Bronchial epithelial cell (primary cell): ENCODE results near the gene MS4A2. TPM values are rescaled to one million over a fixed set of nuclear protein-coding genes. Genes with fewer than 3 reads are reported as not detected.
"Not testable (repeated sequence)": the region's sequence is repeated elsewhere in the genome, so short reads cannot be mapped to it uniquely, and the experiment has no call there.

ENCODE experiments used
- DNase-seq: peaks from one replicate; pipeline ENCODE4 v3.0.0-alpha.2; 2010; ENCODE audit warnings: low read depth
- FAIRE-seq: peaks from 2 replicates; lab custom pipeline; 2011; peaks lifted over from hg19 to GRCh38; lab: Jason Lieb, UNC
- H3K27me3 ChIP-seq: 2 replicates; pipeline ENCODE4 v1.5.1; 2011; ENCODE audit warnings: low read length; ENCODE audit not compliant: control insufficient read depth, insufficient read depth
- H3K36me3 ChIP-seq: 2 replicates; pipeline ENCODE4 v1.5.1; 2011; ENCODE audit warnings: low read length; ENCODE audit not compliant: control insufficient read depth, insufficient read depth
- H3K4me3 ChIP-seq: 2 replicates; pipeline ENCODE4 v1.5.1; 2011; ENCODE audit warnings: mild to moderate bottlenecking, low read depth, low read length, control low read depth
- total RNA-seq: library from RNA; depleted of rRNA; stranded (reverse); fragments of >200 nt; gene quantifications from 2 replicates; pipeline ENCODE4 v1.2.1, GENCODE V29; 2014
- TF ChIP-seq, protein P1 (sequence below): IDR thresholded peaks from 2 replicates; pipeline ENCODE4 v1.5.1; 2011; ENCODE audit warnings: mild to moderate bottlenecking, moderate library complexity, low read length, control low read depth, inconsistent platforms; ENCODE audit not compliant: insufficient read depth, severe bottlenecking

The MS4A2 gene
- not detected in 2 replicates for total RNA-seq

GRCh38 chr11:60088364-60088763, at the start of gene MS4A2:
Gene MS4A2, plus strand, starts transcription at chr11:60088664. Its CDS starts 102 bp downstream, at chr11:60088766.
- H3K27me3 ChIP-seq = no peaks in the 10 kb centered on the region
- no peak for DNase-seq
- no peak for FAIRE-seq
- no peaks in the 10 kb centered on the region for H3K36me3 ChIP-seq
- TF ChIP-seq, protein P1, sequence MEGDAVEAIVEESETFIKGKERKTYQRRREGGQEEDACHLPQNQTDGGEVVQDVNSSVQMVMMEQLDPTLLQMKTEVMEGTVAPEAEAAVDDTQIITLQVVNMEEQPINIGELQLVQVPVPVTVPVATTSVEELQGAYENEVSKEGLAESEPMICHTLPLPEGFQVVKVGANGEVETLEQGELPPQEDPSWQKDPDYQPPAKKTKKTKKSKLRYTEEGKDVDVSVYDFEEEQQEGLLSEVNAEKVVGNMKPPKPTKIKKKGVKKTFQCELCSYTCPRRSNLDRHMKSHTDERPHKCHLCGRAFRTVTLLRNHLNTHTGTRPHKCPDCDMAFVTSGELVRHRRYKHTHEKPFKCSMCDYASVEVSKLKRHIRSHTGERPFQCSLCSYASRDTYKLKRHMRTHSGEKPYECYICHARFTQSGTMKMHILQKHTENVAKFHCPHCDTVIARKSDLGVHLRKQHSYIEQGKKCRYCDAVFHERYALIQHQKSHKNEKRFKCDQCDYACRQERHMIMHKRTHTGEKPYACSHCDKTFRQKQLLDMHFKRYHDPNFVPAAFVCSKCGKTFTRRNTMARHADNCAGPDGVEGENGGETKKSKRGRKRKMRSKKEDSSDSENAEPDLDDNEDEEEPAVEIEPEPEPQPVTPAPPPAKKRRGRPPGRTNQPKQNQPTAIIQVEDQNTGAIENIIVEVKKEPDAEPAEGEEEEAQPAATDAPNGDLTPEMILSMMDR = no peak
- H3K4me3 ChIP-seq = no peak within 1 kb of the TSS

DNA sequence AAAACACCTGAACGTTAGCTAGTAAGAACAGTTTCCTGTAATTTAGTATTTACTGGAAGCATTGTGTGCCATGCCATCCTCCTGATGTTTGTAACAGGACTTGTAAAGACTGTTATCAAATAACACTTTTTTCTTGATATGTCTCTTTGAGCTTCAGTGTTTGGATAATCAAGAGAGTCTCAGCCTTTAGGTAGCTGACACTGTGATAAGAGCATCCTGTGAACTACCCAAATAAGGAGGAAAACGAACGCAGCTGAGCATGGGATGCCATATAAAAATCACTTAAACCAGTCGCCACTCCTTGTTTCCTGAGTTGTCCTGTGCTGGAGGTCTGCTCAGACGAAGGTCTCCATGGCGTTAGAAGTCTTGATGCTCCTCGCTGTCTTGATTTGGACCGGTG, 48.4 kb upstream of the MS4A2 start, which contains the start of gene OOSP2:
Gene OOSP2, plus strand, starts transcription at position 301 of the 400 bp plus-strand sequence. Its CDS starts 51 bp downstream, at position 352.
- Histone ChIP-seq H3K4me3 (no peak within 1 kb of the TSS), H3K27me3 (no peaks in the 10 kb centered on the region), H3K36me3 (no peaks in the 10 kb centered on the region)
- no peak for FAIRE-seq
- no peak for DNase-seq
- TF ChIP-seq, protein P1 = no peak

GRCh38 chr11:60050422-60050821, 38.0 kb upstream of the MS4A2 start:
- H3K36me3 ChIP-seq, H3K27me3 ChIP-seq, H3K4me3 ChIP-seq, DNase-seq, FAIRE-seq: not testable (repeated sequence)

- not testable (repeated sequence) for H3K36me3 ChIP-seq, H3K27me3 ChIP-seq, DNase-seq, FAIRE-seq, H3K4me3 ChIP-seq
Observed at GRCh38 chr11:60050839-60051238, 37.6 kb upstream of the MS4A2 start.

DNA sequence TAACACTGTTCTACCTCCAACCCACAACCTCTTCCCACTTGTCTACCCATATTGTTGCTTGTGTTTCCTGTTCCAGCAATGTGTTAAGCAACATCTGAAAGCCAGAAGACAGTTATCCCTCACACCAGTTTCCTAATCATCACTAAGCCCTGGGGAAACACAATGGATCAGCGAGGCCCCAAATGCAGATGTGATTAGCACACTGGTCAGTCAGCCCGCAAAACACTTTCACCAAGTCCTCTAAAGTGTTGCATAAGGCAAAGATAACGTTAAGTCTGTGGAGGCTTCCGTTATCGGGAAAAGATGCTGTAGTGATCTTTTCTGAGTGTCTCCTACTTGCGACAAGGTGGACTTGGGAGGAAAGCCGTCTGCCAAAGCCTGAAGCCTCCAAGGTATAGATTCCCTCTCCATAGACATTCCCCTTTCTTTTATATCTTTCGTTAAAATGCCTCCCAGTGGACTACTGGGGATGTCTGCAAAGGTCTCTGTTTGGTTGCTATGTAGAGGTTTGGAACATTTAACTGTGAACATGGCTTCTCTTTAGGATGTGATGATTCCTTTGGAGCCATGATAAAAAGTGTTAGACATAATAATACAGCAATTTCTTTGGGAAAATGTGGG, 32.0 kb upstream of the MS4A2 start, which contains the start of gene MS4A3:
Gene MS4A3, plus strand, starts transcription at position 317 of the 621 bp plus-strand sequence. CDS start 4,496 bp downstream, outside the sequence.
- Histone ChIP-seq H3K4me3 (no peak within 1 kb of the TSS), H3K36me3 (no peaks in the 10 kb centered on the region), H3K27me3 (no peaks in the 10 kb centered on the region)
- DNase-seq = no peak
- FAIRE-seq = peak; percentile 28
- TF ChIP-seq, protein P1 = no peak

DNA sequence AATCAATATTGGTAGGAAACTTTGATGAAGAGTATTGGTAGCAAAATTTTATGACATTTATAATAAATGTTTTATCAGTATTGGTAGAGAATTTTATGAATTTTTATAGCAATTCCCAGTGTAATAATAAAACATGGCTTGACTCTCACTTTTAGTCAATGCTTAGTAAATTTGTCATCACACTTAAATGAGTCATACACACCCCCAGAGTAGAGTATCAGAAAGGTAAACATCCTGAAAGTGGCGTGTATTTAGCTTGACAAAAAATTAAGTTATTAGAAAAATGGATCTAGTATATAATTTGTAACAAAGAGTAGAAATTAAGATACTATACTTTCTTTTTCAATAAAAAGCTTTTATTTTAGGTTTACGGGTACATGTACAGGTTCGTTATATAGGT, 29.4 kb upstream of the MS4A2 start:
- no peak for FAIRE-seq
- TF ChIP-seq, protein P1 = no peak
- DNase-seq = peak; percentile 71
- Histone ChIP-seq H3K36me3 (no peaks in the 10 kb centered on the region), H3K27me3 (no peaks in the 10 kb centered on the region), H3K4me3 (no peak overlapping the region)
